GM21619 (cell line): ENCODE data around the gene ARHGEF33.
A peak's percentile ranks its signal among the peaks of the same experiment; 100 is the strongest.

Experiments used
- ATAC-seq: cut with Tn5 transposase; IDR thresholded peaks from one replicate; pipeline ENCODE4 v1.9.1; 2021; ENCODE audit not compliant: unreplicated experiment

ARHGEF33 gene

DNA sequence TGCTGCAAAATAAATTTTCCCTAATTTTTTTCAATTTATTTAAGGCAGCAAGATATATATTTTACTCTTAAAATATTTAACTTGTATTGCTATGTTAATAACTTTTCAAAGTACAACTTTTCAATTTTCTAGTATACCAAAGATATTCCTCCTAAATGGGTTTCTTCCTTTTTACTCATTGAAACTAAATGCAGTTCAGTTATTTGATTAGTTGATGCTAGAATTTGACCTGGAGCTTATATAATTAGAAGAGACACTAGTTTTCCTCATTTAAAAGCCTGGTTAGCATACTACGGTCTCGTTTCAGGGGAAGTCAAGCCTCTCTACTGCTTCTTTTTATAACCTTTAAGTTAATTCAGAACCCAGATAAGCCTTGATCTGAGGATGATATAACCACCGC is at the start of gene ARHGEF33:
Gene ARHGEF33, plus strand, starts transcription at position 301 of the 400 bp plus-strand sequence. CDS start 29,573 bp downstream, outside the sequence.
- ATAC-seq, result no peak

DNA sequence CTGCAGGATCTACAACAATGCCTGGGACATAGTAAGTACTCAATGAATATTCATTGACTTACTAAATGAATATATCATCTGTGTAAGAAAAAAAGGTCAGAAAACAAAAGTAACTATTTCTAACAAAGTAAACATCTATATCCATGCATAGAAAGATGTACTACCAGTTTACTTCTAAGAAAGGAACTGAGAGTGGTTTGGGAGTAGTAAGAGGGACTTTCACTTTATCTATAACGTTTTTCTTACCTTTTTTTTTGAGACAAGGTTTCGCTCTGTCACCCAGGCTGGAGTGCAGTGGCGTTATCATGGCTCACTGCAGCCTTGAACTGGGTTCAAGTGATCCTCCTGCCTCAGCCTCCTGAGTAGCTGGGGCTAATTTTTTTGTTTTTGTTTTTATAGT is 39.6 kb upstream of the ARHGEF33 start:
- peak; percentile 87 for ATAC-seq

DNA sequence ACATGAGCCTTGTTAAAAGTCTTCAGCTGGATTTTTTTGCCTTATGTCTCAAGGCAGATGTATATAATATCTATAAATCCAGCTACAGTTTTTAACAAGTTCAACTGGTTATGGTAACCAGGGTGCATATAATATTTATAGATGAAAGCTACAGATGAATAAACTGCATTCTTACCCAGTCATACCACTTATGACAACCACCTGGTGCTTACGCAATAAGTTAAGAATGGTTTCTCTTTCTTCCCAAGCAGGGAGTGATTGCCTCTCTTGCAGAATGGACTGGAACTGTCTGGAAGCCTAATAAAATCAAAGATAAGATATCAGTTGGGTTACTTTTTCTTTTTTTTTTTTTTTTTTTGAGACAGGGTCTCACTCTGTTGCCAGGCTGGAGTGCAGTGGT is 33.5 kb upstream of the ARHGEF33 start:
- ATAC-seq, result no peak

DNA sequence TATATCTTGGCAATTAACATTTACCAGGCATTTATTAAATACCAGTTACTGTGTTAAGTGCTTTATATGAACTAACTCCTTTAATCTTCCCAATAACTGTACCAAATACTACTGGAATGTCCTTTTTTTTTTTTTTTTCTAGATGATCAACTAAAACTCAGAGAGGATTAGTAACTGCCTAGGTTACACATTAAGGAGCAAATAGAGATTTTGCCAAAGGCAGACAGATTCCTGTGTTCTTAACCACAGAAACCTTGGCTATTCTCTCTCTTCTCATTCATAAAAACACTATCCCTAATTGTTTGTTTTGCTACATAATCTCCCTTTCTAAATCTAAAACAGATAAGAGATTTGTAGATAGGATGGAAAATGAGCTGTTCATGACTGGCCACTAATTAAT is 27.2 kb upstream of the ARHGEF33 start:
- ATAC-seq, result no peak

DNA sequence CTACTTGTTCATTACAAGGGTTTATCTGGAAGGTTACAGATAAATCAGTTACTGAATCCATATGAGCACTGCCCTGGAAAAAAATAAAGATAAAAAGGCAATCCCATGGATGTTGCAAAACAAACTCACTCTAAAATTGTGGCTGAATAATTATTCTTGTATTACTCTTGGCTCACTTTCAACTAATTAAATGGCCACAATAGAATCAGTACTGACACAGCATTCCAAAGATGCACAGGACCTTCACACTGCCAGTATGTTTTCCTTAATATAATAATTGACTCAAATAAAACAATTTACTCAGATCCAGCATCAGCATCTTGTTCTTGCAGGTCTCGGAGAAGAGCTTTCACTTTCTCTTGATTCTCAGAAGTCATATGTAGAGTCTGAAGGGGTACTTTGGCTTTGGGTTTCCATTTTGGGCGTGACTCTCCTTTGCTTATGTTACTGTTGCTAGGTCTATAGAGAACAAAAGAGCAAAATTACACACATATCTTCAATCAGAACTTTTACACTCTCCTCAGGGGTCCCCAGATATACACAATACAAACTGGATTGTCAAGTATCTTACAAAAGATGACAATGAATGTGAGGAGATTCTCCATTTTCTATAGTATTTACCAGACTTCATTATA is 26.5 kb upstream of the ARHGEF33 start:
- ATAC-seq, result no peak

DNA sequence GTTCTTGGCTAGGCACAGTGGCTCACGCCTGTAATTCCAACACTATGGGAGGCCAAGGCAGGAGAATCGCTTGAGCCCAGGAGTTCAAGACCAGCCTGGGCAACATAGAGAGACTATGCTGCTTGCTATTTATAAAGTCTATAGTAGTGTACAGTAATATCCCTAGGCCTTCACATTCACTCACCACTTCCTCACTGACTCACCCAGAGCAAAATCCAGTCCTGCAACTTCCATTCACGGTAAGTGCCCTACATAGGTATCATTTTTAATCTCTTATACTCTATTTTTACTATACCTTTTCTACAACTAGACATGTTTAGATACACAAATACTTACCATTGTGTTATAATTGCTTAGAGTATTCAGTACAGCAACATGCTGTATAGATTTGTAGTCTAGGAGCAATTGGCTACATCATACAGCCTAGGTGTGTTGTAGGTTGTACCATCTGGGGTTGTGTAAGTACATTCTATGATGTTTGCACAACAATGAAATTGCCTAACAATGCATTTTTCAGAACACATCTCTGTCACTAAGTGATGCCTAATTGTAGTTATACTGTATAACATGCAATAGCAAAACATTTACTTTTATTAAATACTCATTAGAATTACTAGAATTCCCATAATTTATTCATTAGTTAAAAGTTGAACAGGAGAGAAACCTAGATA is 22.8 kb upstream of the ARHGEF33 start:
- no peak for ATAC-seq

DNA sequence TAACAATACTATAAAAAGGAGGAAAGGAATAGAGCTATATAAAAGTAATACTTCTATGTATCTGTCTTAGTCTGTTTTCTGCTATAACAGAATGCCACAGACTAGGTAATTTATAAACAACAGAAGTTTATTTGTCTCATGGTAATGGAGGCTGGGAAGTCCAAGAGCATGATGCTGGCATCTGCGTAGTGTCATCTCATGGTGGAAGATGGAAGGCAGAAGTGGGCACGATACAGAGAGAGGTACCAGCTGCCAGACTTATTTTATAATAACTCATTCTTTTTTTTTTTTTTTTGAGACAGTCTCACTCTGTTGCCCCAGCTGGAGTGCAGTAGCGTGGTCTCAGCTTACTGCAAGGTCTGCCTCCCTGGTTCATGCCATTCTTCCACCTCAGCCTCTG is 18.2 kb upstream of the ARHGEF33 start:
- no peak for ATAC-seq

DNA sequence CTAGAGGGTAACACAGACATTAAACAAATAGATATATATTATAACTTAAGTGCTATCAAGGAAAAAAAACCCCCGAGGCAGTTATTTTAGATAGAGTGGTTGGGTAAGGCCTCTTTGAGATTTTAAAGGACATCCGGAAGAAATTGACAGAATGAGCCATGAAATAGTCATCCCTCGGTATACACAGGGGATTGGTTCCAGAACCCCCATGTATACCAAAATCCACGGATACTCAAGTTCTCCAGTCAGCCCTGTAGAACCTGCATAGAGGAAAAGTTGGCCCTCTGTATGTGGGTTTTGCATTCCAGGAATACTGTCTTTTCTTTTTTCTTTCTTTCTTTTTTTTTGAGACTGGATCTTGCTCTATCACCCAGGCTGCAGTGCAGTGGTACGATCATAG is 15.9 kb upstream of the ARHGEF33 start:
- no peak for ATAC-seq

DNA sequence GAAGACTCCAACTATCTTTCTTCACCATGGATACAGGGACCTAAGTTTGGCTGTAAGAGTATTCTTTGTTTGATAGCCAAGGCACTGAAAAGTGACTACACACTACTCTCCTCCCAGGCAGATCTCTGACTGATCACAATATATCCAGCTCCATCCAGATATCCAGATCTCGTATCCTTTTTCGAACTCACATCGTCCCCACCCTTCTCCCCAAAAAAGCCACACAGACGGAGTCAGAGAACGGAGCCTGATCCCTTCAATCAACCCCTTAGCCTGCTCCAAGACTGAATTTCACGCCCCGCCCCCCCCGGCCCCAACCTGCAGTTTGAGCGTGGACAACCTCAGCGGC is 14.5 kb upstream of the ARHGEF33 start:
- ATAC-seq, result no peak

DNA sequence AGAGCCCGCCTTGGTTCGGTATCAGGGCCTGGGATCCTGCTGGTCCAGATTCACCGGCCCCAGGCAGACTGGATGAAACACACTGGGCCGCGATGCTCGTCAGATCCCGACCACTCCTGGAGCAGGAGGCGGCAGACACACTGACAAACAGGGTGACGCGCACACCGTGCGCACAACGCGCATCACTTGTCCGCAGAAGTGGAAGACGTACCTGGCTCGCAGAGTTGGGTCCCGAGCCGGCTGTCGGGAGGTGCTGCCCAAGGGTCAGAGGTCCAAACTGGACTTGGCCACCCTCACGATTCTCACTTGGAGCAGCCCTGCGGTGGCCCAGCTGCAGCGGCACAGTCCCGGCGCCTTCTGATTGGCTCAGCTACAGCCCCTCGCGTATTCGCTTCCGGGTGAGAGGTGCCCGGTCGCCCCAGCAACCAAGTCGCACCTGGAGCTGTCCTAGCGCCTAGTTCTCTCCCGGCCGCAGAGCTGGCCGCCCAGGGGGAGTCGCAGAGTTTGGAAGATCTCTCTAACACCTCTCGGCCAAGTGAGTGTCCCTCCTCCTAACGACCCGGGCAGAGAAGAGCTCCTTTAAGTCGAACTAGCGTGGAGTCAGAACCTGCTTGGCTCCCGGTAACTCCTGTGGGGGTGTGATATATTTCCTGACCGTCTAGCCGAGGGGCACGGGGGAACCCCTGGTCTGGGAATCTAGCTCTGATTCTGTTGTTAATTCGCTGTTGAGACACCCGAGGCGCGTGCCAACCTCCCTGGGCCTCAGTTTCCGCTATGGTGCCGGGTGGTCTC is 13.9 kb upstream of the ARHGEF33 start, which contains the start of the genes DHX57 and MORN2:
Gene DHX57, minus strand, starts transcription at position 359 of the 792 bp plus-strand sequence. CDS start 7,529 bp downstream, outside the sequence.
Gene MORN2, plus strand, starts transcription at position 401 of the 792 bp plus-strand sequence.
- peak; percentile 100 for ATAC-seq

DNA sequence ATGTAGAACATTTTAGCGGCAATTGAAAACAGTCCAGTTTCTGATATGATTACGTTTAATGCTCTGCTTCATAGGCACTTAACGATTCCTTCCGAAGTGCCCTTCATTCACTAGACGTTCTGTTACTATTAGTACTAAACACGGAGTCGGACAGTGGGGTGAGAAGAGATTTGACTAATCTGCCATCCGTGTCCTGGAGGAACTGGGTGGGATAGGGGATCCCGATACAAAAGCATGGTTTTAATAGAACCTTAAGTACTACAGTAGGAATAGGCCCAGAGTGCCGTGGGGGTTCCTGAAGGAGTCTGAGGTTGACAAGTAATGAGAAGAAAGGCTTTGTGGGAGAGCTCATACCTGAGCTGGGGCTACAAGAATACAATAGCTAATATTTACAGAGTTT is 13.3 kb upstream of the ARHGEF33 start:
- no peak for ATAC-seq

DNA sequence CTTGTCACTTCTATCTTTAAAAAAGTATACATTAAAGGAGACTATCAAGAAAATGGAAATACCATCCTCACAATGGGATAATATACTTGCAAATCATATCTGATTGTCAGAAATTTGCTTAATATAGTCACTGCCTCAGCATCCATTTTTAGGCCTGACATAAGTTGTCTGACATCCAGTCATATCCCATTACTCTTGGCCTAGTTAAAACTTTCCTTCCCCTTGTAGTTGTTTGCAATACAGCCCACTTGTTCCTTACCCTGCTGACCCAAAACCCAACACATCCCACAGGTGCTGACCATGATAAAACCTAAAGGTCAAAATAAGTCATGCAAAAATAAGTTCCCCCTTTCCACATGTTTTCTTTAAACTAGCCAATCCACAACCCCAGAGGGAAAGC is 3.6 kb upstream of the ARHGEF33 start:
- no peak for ATAC-seq

DNA sequence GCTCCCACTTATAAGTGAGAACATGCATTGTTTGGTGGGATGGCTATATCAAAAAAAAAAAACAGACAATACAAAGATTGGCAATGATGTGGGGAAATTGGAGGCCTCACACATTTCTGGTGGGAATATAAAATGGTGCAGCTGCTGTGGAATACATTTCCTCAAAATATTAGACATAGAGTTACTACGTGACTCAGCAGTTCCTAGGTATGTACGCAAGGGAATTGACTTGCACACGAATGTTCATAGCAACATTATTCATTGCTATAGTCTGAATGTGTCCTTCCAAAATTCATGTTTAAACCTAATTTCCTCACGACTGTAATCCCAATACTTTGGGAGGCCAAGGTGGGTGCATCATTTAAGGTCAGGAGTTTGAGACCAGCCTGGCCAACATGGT is 2.3 kb upstream of the ARHGEF33 start:
- no peak for ATAC-seq

DNA sequence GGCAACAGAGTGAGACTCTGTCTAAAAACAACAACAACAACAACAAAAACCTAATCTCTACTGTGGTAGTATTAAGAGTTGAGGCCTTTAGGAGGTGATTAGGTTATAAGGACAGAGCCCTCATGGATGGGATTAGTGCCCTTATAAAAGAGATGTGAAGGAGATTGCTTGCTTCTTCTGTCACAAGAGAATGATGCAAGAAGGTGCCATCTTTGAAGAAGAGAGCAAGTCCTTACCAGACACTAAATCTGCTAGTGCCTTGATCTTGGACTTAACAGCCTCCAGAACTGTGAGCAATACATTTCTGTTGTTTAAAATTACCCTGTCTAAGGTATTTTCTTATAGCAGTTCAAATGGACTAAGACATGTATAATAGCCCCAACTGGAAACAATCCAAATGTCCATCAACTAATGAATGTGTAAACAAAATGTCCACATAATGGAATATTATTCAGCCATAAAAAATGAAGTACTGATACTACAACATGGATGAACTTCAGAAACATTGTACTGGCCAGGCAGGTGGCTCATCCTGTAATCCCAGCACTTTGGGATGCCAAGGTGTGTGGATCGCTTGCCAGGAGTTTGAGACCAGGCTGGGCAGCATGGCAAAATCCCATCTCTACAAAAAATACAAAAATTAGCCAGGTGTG is 1.6 kb upstream of the ARHGEF33 start:
- ATAC-seq, result no peak

DNA sequence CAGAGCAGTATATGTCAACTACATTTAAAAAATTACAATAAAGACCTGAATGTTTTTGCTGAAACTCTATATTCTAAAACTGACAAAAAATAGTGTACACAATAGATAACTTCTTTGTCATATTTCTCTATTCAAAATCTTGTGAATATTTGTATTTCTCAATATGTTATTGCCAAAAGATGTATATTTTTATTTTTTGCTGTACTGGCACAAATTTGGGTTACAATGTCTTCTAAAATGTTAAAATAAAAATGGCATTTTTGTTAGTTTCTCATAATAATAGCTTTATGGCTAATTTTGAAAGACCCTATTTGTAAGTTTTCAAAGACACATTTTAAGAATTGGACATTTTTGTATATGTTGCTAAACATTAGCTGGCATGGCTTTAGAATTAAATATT is 630 bp upstream of the ARHGEF33 start:
- no peak for ATAC-seq

DNA sequence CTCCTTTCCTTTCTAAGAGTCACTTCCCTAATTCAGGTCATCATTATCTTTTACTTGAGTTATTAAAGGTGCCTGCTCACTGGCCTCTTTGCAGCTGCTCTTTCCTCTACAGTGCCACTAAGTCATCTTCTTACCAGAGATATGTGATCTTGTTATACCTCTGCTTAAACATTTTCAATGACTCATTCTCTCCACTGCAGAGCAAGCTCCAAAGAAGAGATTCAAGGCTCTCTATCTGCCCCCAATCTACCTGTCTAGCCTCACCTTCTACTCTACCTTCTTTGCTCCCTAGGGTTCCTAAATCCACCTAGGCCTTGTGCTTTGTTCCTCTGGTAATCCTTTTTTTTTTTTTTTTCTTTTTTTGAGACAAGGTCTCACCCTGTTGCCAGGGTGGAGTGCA is 3.1 kb downstream of the ARHGEF33 start:
- ATAC-seq, result no peak

DNA sequence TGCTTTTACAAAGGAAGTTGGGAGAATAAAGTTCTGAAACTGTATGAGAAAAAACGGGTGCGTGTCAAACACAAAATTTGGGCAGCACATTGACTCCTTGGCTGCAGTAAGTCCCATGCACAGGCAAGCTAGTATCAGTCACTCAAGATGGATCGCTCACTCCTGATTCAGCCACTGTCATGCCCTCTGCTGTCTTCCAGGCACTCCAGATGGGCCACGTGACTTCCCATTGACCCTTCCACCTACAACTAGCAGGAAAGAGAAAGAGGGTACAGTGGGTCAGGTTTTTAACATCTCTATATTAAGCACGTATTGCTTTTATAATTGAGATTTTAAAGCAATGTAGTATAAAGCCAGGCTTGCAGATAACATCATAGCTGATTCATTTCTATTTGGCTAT is 8.6 kb downstream of the ARHGEF33 start:
- ATAC-seq, result no peak

DNA sequence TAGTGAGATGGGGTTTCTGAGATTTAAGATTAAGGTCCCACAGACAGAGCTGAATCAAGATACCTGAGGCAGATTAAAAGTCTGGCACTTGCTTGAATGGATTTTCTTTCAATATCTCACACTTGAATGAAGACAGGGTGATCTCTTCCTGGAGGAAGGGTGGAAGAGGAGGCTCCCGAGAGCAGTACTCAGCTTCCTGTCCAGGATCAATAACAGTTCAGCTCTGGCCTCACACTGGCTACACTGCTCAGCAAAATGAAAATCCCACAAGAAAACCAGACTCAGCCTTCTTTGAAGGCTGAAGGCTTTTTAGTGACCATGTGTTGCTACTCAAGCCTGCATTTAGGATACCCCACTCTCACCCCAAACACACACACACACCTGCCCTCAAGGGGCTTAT is 11.1 kb downstream of the ARHGEF33 start:
- no peak for ATAC-seq

DNA sequence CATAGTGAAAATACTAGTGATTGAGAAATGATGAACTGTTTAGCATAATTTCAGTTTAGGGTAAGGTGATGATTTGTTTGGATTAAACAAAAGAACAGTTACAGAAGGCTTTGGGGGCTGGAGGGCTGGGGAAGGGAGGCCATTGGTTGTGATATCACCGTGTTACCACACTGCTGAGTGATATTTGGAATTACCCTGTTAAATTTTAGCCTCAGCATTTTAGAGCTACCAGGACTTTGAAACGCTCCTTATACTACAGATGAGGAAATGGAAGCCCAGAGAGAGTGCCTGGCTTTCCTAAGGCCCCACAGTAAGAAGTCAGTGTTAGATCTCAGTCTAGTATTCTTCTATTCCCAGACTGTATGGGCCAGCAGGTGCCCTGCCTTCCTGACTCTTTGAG is 15.6 kb downstream of the ARHGEF33 start:
- peak; percentile 32 for ATAC-seq

DNA sequence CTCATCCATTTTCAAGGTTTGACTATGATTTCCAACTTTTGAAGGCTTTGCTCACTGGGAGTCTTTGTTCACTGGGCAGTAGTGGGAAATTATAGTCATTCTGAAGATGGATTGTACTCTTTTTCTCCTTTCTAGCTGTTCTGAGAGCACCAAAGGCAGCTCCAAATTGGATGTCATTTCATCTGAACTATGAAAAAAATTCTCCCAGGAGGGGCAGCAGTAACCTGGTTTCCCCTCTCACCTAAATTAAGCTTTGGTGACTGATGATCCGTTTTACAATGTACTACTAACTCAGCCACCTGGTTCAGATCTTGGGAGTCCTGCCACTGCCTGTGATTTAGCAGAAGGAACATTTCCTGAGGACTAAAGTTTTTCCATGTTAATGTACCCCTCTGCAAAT is 17.6 kb downstream of the ARHGEF33 start:
- ATAC-seq, result no peak

DNA sequence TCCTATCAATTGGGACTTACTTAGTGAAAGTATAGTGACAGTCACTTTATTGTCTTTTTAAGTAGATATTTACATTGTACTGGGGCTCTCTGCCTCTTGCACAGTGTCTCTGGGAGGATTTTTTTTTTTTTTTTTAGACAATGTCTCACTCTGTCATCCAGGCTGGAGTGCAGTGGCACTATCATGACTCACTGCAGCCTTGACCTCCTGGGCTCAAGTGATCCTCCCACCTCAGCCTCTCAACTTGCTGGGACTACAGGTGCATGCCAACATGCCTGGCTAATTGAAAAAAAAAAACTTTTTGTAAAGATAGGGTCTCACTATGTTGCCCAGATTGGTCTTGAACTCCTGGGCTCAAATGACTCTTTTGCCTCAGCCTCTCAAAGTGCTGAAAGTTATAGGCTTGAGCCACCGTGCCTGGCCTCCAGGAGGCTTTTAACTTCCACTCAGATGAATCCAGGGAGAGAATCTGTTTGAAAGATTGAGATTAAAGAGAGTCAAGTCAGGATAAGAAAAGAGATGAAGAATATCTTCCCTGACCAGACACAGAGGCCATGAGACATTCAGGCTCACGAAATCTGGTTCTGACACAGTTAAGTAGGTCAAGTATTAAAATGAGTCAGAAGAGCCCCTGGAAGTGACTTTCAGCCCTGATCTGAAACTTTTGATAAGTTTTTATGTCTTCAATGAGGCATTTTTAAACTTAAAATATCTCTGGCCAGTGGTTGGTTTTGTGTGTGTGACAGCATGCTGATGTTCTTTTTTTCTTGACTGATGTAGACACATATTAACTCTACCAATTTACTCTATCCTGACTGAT is 18.3 kb downstream of the ARHGEF33 start:
- peak; percentile 89 for ATAC-seq
